ENCODE measurements around the gene HDAC4.
A peak's percentile ranks its signal among the peaks of the same experiment; 100 is the strongest.

Gene HDAC4

DNA sequence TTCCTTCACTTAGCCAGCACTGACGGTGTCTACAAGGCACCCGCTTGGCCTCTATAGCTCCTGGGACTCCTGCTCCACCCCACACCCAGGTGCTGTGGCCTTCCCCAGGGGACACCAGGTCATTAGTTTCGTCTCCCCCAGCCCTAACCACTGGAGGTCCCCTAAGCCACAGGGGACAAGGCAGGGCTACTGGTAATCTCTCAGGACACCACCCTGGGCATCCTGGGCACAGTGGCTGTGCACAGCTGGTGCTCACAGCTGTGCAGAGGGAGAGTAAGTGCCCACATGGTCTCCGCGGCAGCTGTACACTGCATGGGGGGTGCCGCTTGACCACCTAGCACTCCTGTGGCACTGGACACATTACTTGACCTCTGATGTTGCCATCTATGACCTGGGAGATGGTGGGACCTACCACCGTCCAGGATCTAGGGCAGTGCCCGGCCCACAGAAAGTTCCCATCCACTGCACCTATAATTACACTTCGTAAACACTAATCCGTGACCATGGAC is 134.0 kb downstream of the HDAC4 start:
- no peaks in the 10 kb centered on the region for H3K9me3 ChIP-seq (ENCODE audit: control insufficient read depth, low read length)
- no peaks in the 10 kb centered on the region for H3K27me3 ChIP-seq (replicated peaks; ENCODE audit: control insufficient read depth, insufficient read depth, low read length, poor library complexity, severe bottlenecking)
- peaks cover 69% of the 10 kb centered on the region for H3K4me1 ChIP-seq (ENCODE audit: control insufficient read depth, insufficient read depth, low read length, poor library complexity, severe bottlenecking)
- peak overlapping the region; percentile 84 for H3K4me3 ChIP-seq (ENCODE audit: insufficient read depth, low read depth, low read length, poor library complexity, severe bottlenecking)
- no peak for DNase-seq
- H3K27ac ChIP-seq (ENCODE audit: insufficient read depth, low read length, poor library complexity, severe bottlenecking) = peak overlapping the region; percentile 89
- no peaks in the 10 kb centered on the region for H3K36me3 ChIP-seq (ENCODE audit: control insufficient read depth, insufficient read depth, low read length)

DNA sequence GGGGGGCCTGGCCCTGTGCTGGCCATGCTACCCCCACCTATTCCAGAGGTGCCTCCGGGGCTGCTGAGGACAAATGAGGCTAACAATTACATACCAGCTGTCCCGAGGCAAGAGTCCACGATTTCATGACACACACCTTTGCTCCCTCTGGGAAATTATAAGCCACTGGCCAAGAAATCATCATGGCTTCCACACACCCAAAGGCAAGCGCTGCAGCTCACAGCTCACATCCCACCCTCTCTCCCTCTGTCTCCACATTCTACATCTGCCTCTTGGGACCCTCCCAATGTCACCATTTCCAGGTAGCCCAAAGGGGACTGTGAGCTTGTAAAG is 134.4 kb downstream of the HDAC4 start:
- peaks cover 70% of the 10 kb centered on the region for H3K4me1 ChIP-seq (ENCODE audit: control insufficient read depth, insufficient read depth, low read length, poor library complexity, severe bottlenecking)
- H3K36me3 ChIP-seq (ENCODE audit: control insufficient read depth, insufficient read depth, low read length) = no peaks in the 10 kb centered on the region
- peak overlapping the region; percentile 84 for H3K4me3 ChIP-seq (ENCODE audit: insufficient read depth, low read depth, low read length, poor library complexity, severe bottlenecking)
- H3K27me3 ChIP-seq (replicated peaks; ENCODE audit: control insufficient read depth, insufficient read depth, low read length, poor library complexity, severe bottlenecking) = no peaks in the 10 kb centered on the region
- H3K27ac ChIP-seq (ENCODE audit: insufficient read depth, low read length, poor library complexity, severe bottlenecking) = peak overlapping the region; percentile 89
- DNase-seq = no peak
- H3K9me3 ChIP-seq (ENCODE audit: control insufficient read depth, low read length) = no peaks in the 10 kb centered on the region

DNA sequence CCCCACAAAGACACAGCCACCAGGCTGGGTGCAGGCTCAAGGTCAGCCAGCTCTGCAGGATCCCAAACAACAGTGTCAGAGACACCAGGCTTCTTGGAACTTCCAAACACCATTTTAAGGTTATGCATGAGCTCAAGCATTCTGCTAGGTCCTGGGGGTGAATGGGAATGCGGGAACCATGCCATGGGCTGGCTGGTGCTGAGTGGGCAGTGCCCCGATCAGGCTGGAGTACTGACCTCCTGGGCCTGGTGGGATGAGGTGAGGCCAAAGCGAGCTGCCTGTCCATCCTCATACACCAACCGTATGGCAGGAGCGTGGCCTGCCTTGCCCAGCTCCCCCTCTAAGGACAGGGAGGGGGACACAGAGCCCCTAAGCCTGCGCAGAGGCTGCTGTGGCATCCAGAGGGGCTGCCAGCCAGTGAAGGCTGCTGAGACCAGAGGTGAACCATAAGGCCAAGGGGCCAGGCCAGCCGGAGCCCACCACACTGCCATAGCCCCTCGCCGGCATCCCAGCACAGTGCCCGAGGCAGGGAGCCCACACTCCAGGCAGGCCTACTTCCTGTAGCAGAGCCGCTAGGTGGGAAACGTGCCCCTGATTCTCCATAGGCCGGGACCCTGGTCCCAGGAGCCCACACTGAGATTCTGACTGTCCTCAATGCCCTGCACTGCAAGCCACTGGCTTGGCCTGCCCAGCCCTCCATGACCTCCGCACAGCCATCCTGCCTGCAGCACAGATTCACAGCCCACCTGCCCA is 135.0 kb downstream of the HDAC4 start:
- Histone ChIP-seq H3K9me3 (ENCODE audit: control insufficient read depth, low read length) (no peaks in the 10 kb centered on the region), H3K4me1 (ENCODE audit: control insufficient read depth, insufficient read depth, low read length, poor library complexity, severe bottlenecking) (peaks cover 74% of the 10 kb centered on the region), H3K27me3 (replicated peaks; ENCODE audit: control insufficient read depth, insufficient read depth, low read length, poor library complexity, severe bottlenecking) (no peaks in the 10 kb centered on the region), H3K4me3 (ENCODE audit: insufficient read depth, low read depth, low read length, poor library complexity, severe bottlenecking) (peak overlapping the region; percentile 84), H3K36me3 (ENCODE audit: control insufficient read depth, insufficient read depth, low read length) (no peaks in the 10 kb centered on the region), H3K27ac (ENCODE audit: insufficient read depth, low read length, poor library complexity, severe bottlenecking) (peak overlapping the region; percentile 89)
- no peak for DNase-seq

DNA sequence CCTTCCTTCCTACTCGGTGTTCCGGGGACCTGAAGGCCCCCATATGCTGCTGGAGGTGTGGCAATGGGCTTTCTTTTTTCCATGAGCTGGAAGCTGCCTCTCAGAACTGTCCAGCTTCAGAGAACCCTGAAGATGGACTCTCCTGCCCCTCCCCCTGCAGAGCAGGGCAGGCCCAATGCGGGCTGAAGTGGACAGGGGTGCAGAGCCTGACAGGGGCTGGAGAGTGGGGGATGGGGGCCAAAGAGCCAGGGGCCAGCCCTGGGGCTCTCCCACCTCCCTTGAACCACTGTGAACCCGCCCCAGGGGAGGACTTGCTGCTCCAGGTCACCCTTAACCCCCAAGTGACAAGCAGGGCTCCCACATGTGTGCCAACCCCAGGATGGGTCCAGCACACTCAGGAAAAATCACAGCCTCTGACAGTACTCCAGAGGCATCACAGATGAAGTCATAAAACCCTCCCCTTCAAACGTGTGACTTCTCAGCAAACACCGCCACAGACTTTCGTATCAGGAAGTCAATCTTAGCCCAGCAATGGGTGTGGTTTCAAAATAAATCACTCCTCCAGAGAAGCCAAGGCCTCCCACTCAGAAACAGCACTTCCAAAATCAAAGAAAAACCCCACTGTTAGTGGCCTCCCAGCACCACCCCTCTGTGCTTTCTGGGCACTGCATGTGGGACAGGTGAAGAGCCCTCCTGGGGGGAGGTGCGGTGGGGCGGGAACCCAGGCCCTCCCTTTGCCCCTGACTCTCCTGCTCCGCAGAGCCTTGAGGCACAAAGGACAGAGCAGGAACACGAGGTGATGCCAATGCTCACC is 135.8 kb downstream of the HDAC4 start:
- Histone ChIP-seq H3K4me3 (ENCODE audit: insufficient read depth, low read depth, low read length, poor library complexity, severe bottlenecking) (peak overlapping the region; percentile 84), H3K9me3 (ENCODE audit: control insufficient read depth, low read length) (no peaks in the 10 kb centered on the region), H3K27me3 (replicated peaks; ENCODE audit: control insufficient read depth, insufficient read depth, low read length, poor library complexity, severe bottlenecking) (no peaks in the 10 kb centered on the region), H3K36me3 (ENCODE audit: control insufficient read depth, insufficient read depth, low read length) (no peaks in the 10 kb centered on the region), H3K4me1 (ENCODE audit: control insufficient read depth, insufficient read depth, low read length, poor library complexity, severe bottlenecking) (peaks cover 82% of the 10 kb centered on the region), H3K27ac (ENCODE audit: insufficient read depth, low read length, poor library complexity, severe bottlenecking) (peak overlapping the region; percentile 89)
- DNase-seq = peak; percentile 48 to 59 (median 53)

DNA sequence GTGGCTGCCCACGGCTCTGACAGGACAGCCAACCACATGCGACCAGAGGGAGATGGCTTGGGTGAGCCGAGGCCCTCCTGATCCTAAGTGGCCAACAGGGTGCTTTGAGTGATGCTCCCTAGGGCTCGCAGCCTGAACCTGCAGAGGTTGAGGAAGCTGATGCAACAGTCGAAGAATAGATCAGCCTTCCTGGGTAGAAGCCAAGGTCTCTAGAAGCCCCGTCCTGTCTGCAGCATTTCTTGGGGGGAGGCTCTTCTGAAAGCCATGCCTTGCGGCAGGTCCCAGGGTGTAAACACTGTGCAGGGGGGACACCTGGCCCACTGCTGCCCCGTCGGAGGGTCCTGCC is 136.4 kb downstream of the HDAC4 start:
- H3K9me3 ChIP-seq (ENCODE audit: control insufficient read depth, low read length) = no peaks in the 10 kb centered on the region
- DNase-seq = no peak
- peaks cover 79% of the 10 kb centered on the region for H3K4me1 ChIP-seq (ENCODE audit: control insufficient read depth, insufficient read depth, low read length, poor library complexity, severe bottlenecking)
- H3K27me3 ChIP-seq (replicated peaks; ENCODE audit: control insufficient read depth, insufficient read depth, low read length, poor library complexity, severe bottlenecking) = no peaks in the 10 kb centered on the region
- peak overlapping the region; percentile 42 for H3K4me3 ChIP-seq (ENCODE audit: insufficient read depth, low read depth, low read length, poor library complexity, severe bottlenecking)
- H3K27ac ChIP-seq (ENCODE audit: insufficient read depth, low read length, poor library complexity, severe bottlenecking) = peak overlapping the region; percentile 89
- no peaks in the 10 kb centered on the region for H3K36me3 ChIP-seq (ENCODE audit: control insufficient read depth, insufficient read depth, low read length)

DNA sequence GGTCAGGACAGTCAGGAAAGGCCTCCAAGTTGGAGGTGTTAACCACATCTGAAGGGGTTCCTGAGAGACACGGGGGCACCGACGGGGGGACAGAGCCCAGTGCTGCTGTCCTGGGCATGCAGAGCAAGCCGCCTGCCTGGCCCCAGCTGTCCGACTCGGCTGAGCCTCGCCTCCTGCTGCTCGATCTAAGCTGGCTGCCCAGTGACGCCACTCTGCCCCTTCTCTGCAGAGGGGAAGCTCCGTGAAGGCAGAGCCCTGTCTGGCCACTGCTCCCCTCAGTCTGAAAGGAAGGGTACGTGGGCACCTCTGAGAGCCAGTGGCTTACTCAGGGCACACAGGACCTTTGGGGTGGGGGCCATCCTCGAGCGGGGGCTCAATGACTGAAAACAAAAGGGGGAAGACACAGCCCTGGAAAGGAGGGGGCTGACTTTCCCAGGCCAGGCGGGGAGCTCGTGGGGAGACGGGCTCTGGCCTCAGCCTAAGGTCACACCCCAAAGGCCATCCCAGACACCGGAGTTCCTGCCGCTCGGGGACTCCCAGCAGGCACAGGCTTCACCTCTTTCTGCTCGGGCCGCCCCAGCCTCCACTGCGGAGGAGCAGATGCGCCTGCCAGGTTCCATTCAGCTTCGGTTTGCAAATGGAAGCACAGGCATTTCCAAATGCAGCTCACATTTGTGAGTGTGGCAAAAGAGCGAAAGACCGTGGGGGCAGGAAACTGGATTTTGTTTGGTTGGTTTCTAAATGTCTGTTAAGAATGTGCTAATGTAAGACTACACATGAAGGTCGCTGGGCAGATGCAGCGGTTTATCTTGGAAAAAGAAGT is 136.9 kb downstream of the HDAC4 start:
- Histone ChIP-seq H3K4me3 (ENCODE audit: insufficient read depth, low read depth, low read length, poor library complexity, severe bottlenecking) (peak overlapping the region; percentile 42), H3K36me3 (ENCODE audit: control insufficient read depth, insufficient read depth, low read length) (no peaks in the 10 kb centered on the region), H3K27ac (ENCODE audit: insufficient read depth, low read length, poor library complexity, severe bottlenecking) (peak overlapping the region; percentile 89), H3K4me1 (ENCODE audit: control insufficient read depth, insufficient read depth, low read length, poor library complexity, severe bottlenecking) (peaks cover 78% of the 10 kb centered on the region), H3K27me3 (replicated peaks; ENCODE audit: control insufficient read depth, insufficient read depth, low read length, poor library complexity, severe bottlenecking) (no peaks in the 10 kb centered on the region), H3K9me3 (ENCODE audit: control insufficient read depth, low read length) (no peaks in the 10 kb centered on the region)
- DNase-seq = no peak

DNA sequence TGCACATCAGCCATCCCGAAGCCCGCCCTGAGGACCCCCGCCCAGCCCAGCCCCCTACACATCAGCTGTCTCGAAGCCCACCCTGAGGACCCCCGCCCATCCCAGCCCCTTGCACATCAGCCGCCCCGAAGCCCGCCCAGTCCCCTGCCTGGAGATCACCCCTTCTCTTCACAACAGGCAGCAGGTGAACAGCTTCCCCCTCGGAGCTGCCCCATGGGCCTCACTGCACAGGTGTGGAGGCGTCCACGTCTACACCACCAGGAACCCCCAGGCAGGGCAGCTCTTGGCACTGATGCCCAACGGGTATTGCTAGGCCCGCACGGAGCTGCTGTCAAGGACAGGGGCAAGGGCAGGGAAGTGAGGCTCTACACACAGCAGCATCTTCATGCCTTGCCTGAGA is 137.6 kb downstream of the HDAC4 start:
- no peak overlapping the region for H3K27ac ChIP-seq (ENCODE audit: insufficient read depth, low read length, poor library complexity, severe bottlenecking)
- H3K4me3 ChIP-seq (ENCODE audit: insufficient read depth, low read depth, low read length, poor library complexity, severe bottlenecking) = no peak overlapping the region
- H3K36me3 ChIP-seq (ENCODE audit: control insufficient read depth, insufficient read depth, low read length) = no peaks in the 10 kb centered on the region
- no peaks in the 10 kb centered on the region for H3K9me3 ChIP-seq (ENCODE audit: control insufficient read depth, low read length)
- H3K27me3 ChIP-seq (replicated peaks; ENCODE audit: control insufficient read depth, insufficient read depth, low read length, poor library complexity, severe bottlenecking) = no peaks in the 10 kb centered on the region
- peaks cover 76% of the 10 kb centered on the region for H3K4me1 ChIP-seq (ENCODE audit: control insufficient read depth, insufficient read depth, low read length, poor library complexity, severe bottlenecking)
- DNase-seq = no peak

DNA sequence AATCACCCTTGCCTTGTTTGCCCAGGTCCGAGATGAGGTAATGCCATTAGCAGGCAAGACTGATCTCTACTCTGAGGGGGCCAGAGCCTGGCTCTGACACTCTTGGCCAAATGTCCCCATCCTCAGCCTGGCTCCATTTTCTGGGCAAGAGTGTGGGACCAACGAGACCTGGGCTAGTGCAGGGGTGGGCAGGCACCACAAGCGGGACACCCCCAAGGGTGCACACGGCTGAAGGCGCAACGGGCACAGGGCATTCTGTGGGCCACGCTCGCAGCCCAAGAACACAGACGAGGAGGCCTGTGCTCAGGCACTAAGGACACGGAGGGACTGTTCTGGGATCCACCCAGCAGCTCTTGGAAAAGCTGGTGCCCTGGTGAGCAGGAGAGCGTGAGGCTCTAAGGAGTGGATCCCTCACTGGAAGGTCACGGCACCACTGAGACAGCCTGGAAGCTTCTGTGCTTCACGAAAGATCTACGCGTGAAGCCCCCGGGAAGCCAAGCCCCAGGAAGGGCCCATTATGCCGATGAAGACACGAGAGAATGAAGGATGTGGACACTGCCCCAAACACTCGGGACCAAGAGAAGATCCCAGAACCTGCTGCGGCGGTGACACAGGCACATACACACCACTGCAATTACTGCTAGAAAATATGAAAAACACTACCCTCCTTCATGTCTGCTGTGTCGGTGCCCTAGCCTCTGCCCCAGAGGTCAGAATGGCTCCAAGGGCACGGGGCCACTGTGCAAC is 138.2 kb downstream of the HDAC4 start:
- H3K27ac ChIP-seq (ENCODE audit: insufficient read depth, low read length, poor library complexity, severe bottlenecking) = no peak overlapping the region

DNA sequence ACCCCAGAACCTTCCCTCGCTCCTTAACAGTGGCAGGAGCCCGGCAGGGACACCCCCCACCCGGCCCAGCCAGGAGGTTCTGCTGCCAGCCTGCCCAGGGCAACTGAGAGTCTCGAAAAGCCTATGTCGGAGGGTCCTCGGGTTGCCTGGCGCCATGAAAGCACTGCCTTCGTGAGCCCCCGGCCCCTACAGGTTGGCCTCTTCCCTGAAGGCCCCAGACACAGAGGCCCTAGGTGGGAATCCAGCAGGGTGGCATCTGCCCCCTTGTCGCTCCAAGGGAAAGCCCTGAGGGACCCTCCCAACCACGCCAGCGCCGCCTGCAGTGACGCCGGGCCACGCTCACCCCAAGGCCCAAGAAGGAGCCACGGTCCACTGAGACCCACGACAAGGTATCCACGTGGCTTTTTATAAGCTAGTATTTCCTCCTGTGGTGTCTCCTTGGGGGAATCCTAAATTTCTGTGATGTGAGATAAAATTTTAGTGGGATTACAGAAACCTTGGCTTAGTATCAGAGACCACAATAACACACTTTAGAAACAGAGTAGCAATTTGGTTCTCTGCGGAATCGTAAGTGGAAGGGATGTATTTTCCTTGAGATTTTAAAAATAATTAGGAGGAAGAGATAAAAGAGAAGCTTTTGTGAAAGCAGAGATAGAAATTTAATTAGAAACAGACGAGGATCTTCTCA is 138.9 kb downstream of the HDAC4 start:
- H3K27ac ChIP-seq (ENCODE audit: insufficient read depth, low read length, poor library complexity, severe bottlenecking) = no peak overlapping the region
- no peak for DNase-seq
- peaks cover 67% of the 10 kb centered on the region for H3K4me1 ChIP-seq (ENCODE audit: control insufficient read depth, insufficient read depth, low read length, poor library complexity, severe bottlenecking)
- H3K27me3 ChIP-seq (replicated peaks; ENCODE audit: control insufficient read depth, insufficient read depth, low read length, poor library complexity, severe bottlenecking) = no peaks in the 10 kb centered on the region
- no peaks in the 10 kb centered on the region for H3K9me3 ChIP-seq (ENCODE audit: control insufficient read depth, low read length)
- H3K4me3 ChIP-seq (ENCODE audit: insufficient read depth, low read depth, low read length, poor library complexity, severe bottlenecking) = no peak overlapping the region
- H3K36me3 ChIP-seq (ENCODE audit: control insufficient read depth, insufficient read depth, low read length) = no peaks in the 10 kb centered on the region

More for the DNA sequence above, 138.2 kb downstream of the HDAC4 start:
- Histone ChIP-seq H3K4me3 (ENCODE audit: insufficient read depth, low read depth, low read length, poor library complexity, severe bottlenecking) (no peak overlapping the region), H3K36me3 (ENCODE audit: control insufficient read depth, insufficient read depth, low read length) (no peaks in the 10 kb centered on the region), H3K4me1 (ENCODE audit: control insufficient read depth, insufficient read depth, low read length, poor library complexity, severe bottlenecking) (peaks cover 73% of the 10 kb centered on the region), H3K9me3 (ENCODE audit: control insufficient read depth, low read length) (no peaks in the 10 kb centered on the region), H3K27me3 (replicated peaks; ENCODE audit: control insufficient read depth, insufficient read depth, low read length, poor library complexity, severe bottlenecking) (no peaks in the 10 kb centered on the region)
- DNase-seq = no peak
